Measurements from ENCODE around the gene FGF18. TPM values are rescaled to one million over a fixed set of nuclear protein-coding genes. Genes with fewer than 3 reads are reported as not detected.

FGF18 gene
- total and polyA plus RNA-seq, 9 of the 15 experiments (the other 6 are each of a cell fraction or from before 2014, with no cell fraction given): 0.05 to 0.18 (median 0.11) TPM; not detected in 6

DNA sequence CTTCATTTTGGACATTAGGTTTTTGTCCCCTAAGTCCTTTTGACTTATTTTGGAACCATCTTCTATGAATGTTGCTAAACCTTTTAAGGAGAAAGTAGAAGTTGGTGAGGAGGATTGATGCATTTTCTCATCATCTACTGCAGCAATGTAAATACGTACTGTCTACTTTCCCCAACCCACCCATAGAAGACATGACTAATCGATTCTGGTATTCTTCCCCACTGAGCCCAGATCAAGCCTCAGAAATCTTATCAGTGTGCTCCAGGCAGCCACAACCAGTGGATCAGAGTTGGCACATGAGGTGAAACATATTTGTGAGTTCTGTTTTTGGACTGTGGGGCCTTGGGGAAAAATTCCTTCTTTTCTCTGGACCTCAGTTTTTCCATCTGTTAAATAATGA, 57.7 kb downstream of the FGF18 start (continued):
- TF ChIP-seq, protein P1, sequence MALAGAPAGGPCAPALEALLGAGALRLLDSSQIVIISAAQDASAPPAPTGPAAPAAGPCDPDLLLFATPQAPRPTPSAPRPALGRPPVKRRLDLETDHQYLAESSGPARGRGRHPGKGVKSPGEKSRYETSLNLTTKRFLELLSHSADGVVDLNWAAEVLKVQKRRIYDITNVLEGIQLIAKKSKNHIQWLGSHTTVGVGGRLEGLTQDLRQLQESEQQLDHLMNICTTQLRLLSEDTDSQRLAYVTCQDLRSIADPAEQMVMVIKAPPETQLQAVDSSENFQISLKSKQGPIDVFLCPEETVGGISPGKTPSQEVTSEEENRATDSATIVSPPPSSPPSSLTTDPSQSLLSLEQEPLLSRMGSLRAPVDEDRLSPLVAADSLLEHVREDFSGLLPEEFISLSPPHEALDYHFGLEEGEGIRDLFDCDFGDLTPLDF (CRISPR knock-in tag; IDR thresholded peaks at IDR 0.05): no peak
- TF ChIP-seq ZNF668 (CRISPR knock-in tag; IDR thresholded peaks at IDR 0.05) (no peak), MAFF (IDR thresholded peaks at IDR 0.05; ENCODE audit: low read length) (no peak), GATAD2A (IDR thresholded peaks at IDR 0.05) (no peak), MAZ (CRISPR knock-in tag; conservative IDR thresholded peaks at IDR 0.05 in 1 of 2, IDR thresholded peaks at IDR 0.05 in 1 of 2) (peak in 1 of 2 experiments; percentile 52; a peak in 1 of 4 replicates), ZNF232 (CRISPR knock-in tag; IDR thresholded peaks at IDR 0.05) (no peak), FOXM1 (IDR thresholded peaks at IDR 0.05; ENCODE audit: low read depth) (no peak), FOXM1 (CRISPR knock-in tag; IDR thresholded peaks at IDR 0.05; ENCODE audit: low read depth) (no peak), MTF1 (CRISPR knock-in tag; IDR thresholded peaks at IDR 0.05; ENCODE audit: borderline replicate concordance) (no peak), ZNF561 (CRISPR knock-in tag; conservative IDR thresholded peaks at IDR 0.05) (no peak), ELF4 (CRISPR knock-in tag; IDR thresholded peaks at IDR 0.05) (no peak), JUND (IDR thresholded peaks at IDR 0.05; ENCODE audit: borderline replicate concordance, low read depth, low read length) (0 out of 2 replicates have a peak, but pooled peaks have one; percentile 39), JUND (tag; IDR thresholded peaks at IDR 0.05; ENCODE audit: borderline replicate concordance, low read depth, low read length) (no peak), LEF1 (IDR thresholded peaks at IDR 0.05) (no peak), ZNF57 (CRISPR knock-in tag; IDR thresholded peaks at IDR 0.05) (no peak), ZSCAN29 (IDR thresholded peaks at IDR 0.05) (no peak), RB1 (IDR thresholded peaks at IDR 0.05; ENCODE audit: low read depth) (no peak), RFX7 (CRISPR knock-in tag; IDR thresholded peaks at IDR 0.05) (no peak), ZNF408 (CRISPR knock-in tag; IDR thresholded peaks at IDR 0.05; ENCODE audit: low read depth) (no peak), ASH1L (IDR thresholded peaks at IDR 0.05; ENCODE audit: borderline replicate concordance, low read depth, partially characterized antibody) (no peak), SPI1 (IDR thresholded peaks at IDR 0.05; ENCODE audit: borderline replicate concordance, low read depth, low read length) (no peak), NFXL1 (CRISPR knock-in tag; IDR thresholded peaks at IDR 0.05) (no peak)
- TF ChIP-seq, protein P2, sequence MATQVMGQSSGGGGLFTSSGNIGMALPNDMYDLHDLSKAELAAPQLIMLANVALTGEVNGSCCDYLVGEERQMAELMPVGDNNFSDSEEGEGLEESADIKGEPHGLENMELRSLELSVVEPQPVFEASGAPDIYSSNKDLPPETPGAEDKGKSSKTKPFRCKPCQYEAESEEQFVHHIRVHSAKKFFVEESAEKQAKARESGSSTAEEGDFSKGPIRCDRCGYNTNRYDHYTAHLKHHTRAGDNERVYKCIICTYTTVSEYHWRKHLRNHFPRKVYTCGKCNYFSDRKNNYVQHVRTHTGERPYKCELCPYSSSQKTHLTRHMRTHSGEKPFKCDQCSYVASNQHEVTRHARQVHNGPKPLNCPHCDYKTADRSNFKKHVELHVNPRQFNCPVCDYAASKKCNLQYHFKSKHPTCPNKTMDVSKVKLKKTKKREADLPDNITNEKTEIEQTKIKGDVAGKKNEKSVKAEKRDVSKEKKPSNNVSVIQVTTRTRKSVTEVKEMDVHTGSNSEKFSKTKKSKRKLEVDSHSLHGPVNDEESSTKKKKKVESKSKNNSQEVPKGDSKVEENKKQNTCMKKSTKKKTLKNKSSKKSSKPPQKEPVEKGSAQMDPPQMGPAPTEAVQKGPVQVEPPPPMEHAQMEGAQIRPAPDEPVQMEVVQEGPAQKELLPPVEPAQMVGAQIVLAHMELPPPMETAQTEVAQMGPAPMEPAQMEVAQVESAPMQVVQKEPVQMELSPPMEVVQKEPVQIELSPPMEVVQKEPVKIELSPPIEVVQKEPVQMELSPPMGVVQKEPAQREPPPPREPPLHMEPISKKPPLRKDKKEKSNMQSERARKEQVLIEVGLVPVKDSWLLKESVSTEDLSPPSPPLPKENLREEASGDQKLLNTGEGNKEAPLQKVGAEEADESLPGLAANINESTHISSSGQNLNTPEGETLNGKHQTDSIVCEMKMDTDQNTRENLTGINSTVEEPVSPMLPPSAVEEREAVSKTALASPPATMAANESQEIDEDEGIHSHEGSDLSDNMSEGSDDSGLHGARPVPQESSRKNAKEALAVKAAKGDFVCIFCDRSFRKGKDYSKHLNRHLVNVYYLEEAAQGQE (IDR thresholded peaks at IDR 0.05; ENCODE audit: borderline replicate concordance): peak; percentile 88
- TF ChIP-seq, protein P2 (CRISPR knock-in tag; IDR thresholded peaks at IDR 0.05; ENCODE audit: low read depth): no peak
